IgD-negative memory B cell (primary cell): Measurements from ENCODE around the gene TPI1. TPM values are rescaled to one million over a fixed set of nuclear protein-coding genes. Genes with fewer than 3 reads are reported as not detected.
A peak's percentile ranks its signal among the peaks of the same experiment; 100 is the strongest.
"Not testable (repeated sequence)": the region's sequence is repeated elsewhere in the genome, so short reads cannot be mapped to it uniquely, and the experiment has no call there.

Source experiments
- H3K27ac Mint-ChIP-seq, 3 donors: one replicate each; pipeline ENCODE4 v1.8.0; 2020 to 2022; ENCODE audit warnings: mild to moderate bottlenecking in 3 of 3, mixed read lengths in 3 of 3, moderate library complexity in 1 of 3
- H3K27me3 Mint-ChIP-seq: one replicate; pipeline ENCODE4 v1.8.0; 2021; ENCODE audit warnings: mixed read lengths
- H3K36me3 Mint-ChIP-seq: one replicate; pipeline ENCODE4 v1.8.0; 2020; ENCODE audit warnings: mild to moderate bottlenecking, mixed read lengths
- H3K4me1 Mint-ChIP-seq, 3 donors: one replicate each; pipeline ENCODE4 v1.8.0; 2020 to 2022; ENCODE audit warnings: mixed read lengths in 3 of 3, mild to moderate bottlenecking in 1 of 3
- H3K4me3 Mint-ChIP-seq, 4 donors: one replicate each; pipeline ENCODE4 v1.8.0; 2020 to 2022; ENCODE audit warnings: mild to moderate bottlenecking in 4 of 4, mixed read lengths in 4 of 4, moderate library complexity in 3 of 4
- H3K9me3 Mint-ChIP-seq, 3 donors: one replicate each; pipeline ENCODE4 v1.8.0; 2020 to 2021; ENCODE audit warnings: mixed read lengths in 3 of 3, mild to moderate bottlenecking in 1 of 3
- polyA plus RNA-seq: library from polyadenylated mRNA; unstranded; fragments of 300-500 nt; fragmentation: Illumina TruSeq; gene quantifications from one replicate; pipeline ENCODE4 v1.2.3, GENCODE V29; 2021

The TPI1 gene
- polyA plus RNA-seq, 1 donor from 2014 or later: 490 TPM

DNA sequence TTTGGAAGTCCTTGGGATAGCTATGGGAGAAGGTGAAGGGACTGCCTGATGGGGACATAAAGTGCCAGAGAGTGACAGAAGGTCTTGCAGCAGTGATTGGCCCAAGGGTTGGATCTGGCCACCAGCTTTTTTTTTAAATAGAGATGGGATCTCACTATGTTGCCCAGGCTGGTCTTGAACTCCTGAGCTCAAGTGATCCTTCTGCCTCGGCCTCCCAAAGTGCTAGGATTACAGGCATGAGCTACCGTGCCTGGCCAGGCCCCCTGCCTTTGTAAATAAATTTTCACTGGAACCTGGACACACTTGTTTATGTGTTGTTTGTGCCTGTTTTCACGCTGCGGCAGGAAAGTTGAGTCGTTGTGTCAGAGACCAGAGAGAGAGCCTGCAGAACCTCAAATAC is 2.0 kb upstream of the TPI1 start:
- peak overlapping the region in 2 of 3 donors; percentile 26 to 39 for H3K27ac Mint-ChIP-seq
- not testable (repeated sequence) for H3K27me3 Mint-ChIP-seq, H3K9me3 Mint-ChIP-seq, H3K36me3 Mint-ChIP-seq
- H3K4me3 Mint-ChIP-seq: peak overlapping the region in 3 of 4 donors; percentile 12 to 77 (median 64)
- H3K4me1 Mint-ChIP-seq: peaks cover 14 to 17% (median 15%) of the 10 kb centered on the region in 3 donors

DNA sequence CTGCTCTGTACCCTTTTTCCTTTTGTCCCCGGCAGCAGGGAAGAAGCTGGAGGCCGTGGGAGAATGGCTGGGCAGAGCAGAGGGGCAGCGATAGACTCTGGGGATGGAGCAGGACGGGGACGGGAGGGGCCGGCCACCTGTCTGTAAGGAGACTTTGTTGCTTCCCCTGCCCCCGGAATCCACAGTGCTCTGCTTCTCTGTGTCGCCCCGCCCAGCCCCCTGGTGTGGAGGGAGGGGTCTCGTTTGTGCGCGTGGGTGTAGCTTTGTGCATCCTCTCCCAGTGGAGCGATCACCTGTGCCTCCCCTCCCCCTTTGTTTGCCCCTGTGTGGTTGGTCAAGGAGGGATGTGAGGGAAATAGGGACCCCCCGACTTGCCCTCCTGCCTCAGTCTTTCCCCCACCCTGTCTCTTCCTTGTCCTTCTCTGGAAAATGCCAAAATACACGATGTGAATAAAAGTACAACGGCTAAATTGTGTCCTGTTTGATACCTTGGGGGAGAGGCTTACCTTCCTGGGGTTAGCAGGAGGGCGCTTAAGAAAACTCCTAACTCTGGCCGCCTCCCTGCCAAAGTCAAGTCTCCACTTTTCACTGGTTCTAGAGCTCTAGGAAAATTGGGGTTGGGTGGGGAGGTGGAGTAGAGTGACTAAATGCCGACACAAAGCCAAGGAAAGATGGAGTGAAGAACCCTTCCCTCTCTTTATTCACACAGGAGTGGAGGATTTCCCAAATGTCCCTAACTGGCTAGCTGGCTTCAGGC is 990 bp upstream of the TPI1 start:
- Mint-ChIP-seq H3K4me3 (peak overlapping the region; percentile 93 to 98 (median 94)), H3K27ac (peak overlapping the region in 2 of 3 donors; percentile 8 to 79), H3K4me1 (peaks cover 14 to 24% (median 24%) of the 10 kb centered on the region in 3 donors), H3K36me3 (no peaks in the 10 kb centered on the region), H3K9me3 (no peaks in the 10 kb centered on the region), H3K27me3 (no peaks in the 10 kb centered on the region)

DNA sequence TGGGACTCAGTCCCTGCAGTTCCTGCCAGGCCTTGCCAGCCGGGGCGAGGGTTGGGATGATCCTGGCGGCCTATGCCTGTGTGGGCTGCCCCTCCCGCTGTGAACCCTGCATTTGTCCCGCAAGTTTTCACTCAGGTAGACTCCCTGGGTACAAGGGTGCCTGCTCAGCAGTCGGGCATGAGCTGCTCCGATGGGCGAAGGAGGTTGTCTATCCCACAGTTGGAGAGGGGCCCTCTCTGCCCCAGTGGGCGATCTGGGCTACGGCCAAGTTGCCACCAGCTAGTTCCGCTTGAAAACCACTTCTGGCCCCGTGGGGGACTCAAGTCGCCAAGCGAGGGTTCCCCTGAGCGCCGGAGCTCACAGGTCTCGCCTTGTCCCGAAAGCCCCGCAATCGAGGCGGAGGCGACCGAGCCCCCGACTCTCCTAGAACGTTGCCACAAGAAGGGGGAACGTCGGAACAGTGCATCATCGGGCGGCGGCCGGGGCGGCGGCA is 365 bp upstream of the TPI1 start:
- no peaks in the 10 kb centered on the region for H3K36me3 Mint-ChIP-seq
- H3K27ac Mint-ChIP-seq: peak overlapping the region; percentile 8 to 79 (median 78)
- no peaks in the 10 kb centered on the region for H3K27me3 Mint-ChIP-seq
- H3K9me3 Mint-ChIP-seq: no peaks in the 10 kb centered on the region
- peaks cover 18 to 29% (median 27%) of the 10 kb centered on the region in 3 donors for H3K4me1 Mint-ChIP-seq
- H3K4me3 Mint-ChIP-seq: peak overlapping the region; percentile 93 to 98 (median 94)

DNA sequence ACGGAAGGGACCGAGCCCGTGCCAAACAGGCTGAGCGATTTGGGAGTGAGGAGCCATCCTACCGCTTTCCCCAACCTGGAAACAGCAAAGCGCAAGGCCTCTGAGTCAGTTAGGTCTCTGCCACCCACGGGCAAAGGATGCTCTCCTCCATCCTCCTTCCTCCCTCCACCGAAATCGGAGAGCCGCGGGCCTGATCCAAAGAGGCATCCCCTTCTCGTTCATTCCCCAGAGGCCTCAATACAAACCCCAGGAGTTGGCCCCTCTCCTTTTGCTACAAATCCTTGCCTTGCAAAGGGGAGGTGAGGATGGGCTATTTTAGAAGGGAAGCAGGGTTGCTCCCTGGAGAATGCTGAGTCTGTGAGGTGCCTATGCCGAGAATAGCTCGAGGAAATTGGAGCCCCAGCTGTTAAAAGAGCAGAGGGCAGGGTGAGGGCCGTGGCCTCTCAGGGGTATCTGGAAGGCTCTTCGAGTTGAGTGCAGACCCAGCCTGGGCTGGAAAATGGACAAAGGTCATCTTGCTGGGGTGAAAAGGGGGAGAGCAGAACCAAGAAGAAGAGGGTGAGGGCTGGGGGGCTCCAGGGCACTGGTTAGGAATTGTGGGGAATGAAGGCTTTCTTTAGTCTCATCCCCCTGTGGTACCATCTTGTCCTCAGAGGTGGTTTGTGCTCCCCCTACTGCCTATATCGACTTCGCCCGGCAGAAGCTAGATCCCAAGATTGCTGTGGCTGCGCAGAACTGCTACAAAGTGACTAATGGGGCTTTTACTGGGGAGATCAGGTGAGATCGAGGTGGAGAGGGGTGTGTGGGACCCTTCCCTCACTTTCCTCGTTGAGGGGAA is 1.1 kb downstream of the TPI1 start:
- H3K27ac Mint-ChIP-seq: peak overlapping the region; percentile 83 to 98 (median 84)
- no peaks in the 10 kb centered on the region for H3K27me3 Mint-ChIP-seq
- peaks cover 23 to 33% (median 33%) of the 10 kb centered on the region in 3 donors for H3K4me1 Mint-ChIP-seq
- H3K36me3 Mint-ChIP-seq: peaks cover 1% of the 10 kb centered on the region
- peak overlapping the region; percentile 91 to 98 (median 94) for H3K4me3 Mint-ChIP-seq
- H3K9me3 Mint-ChIP-seq: no peaks in the 10 kb centered on the region

DNA sequence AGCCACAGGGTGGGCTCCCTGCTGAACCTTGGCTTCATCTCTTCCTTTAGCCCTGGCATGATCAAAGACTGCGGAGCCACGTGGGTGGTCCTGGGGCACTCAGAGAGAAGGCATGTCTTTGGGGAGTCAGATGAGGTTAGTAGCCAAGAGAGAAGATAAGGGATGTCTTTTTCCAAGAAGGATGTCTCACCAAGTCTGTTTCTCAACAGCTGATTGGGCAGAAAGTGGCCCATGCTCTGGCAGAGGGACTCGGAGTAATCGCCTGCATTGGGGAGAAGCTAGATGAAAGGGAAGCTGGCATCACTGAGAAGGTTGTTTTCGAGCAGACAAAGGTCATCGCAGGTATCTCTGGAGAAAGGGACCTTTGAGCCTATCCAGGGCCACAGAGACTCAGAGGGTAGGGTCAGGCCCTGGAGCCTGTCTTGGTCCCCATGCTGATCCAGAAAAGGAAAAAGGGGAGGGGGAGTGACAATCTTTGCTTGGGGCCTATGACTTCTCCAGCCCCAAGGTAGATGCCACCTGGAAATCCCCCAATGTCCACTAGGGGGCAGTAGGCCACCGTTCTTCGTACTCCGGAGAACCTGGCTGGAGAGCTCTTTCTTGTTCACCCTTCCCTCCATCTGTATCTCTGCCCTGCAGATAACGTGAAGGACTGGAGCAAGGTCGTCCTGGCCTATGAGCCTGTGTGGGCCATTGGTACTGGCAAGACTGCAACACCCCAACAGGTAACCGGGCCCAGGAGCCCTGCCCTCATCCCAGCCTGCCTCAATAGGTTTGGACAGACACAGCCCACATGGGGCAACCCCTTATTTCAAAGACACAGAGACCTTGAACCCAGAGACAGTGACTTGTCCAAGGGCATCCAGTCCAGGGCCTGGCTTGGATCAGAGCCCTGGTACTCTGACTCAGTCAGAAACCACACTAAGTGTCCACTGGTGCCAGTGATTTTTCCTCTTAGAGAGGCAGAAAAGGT is 2.0 kb downstream of the TPI1 start:
- Mint-ChIP-seq H3K27ac (peak overlapping the region; percentile 46 to 98 (median 84)), H3K36me3 (peaks cover 1% of the 10 kb centered on the region), H3K27me3 (no peaks in the 10 kb centered on the region), H3K9me3 (no peaks in the 10 kb centered on the region), H3K4me3 (peak overlapping the region; percentile 79 to 98 (median 94)), H3K4me1 (peaks cover 23 to 39% (median 36%) of the 10 kb centered on the region in 3 donors)

DNA sequence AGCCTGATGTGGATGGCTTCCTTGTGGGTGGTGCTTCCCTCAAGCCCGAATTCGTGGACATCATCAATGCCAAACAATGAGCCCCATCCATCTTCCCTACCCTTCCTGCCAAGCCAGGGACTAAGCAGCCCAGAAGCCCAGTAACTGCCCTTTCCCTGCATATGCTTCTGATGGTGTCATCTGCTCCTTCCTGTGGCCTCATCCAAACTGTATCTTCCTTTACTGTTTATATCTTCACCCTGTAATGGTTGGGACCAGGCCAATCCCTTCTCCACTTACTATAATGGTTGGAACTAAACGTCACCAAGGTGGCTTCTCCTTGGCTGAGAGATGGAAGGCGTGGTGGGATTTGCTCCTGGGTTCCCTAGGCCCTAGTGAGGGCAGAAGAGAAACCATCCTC is 3.0 kb downstream of the TPI1 start:
- H3K27me3 Mint-ChIP-seq, H3K9me3 Mint-ChIP-seq, H3K36me3 Mint-ChIP-seq: not testable (repeated sequence)
- Mint-ChIP-seq H3K27ac (peak overlapping the region in 2 of 3 donors; percentile 23 to 80), H3K4me1 (peaks cover 23 to 39% (median 36%) of the 10 kb centered on the region in 3 donors), H3K4me3 (peak overlapping the region in 1 of 4 donors; percentile 98)

DNA sequence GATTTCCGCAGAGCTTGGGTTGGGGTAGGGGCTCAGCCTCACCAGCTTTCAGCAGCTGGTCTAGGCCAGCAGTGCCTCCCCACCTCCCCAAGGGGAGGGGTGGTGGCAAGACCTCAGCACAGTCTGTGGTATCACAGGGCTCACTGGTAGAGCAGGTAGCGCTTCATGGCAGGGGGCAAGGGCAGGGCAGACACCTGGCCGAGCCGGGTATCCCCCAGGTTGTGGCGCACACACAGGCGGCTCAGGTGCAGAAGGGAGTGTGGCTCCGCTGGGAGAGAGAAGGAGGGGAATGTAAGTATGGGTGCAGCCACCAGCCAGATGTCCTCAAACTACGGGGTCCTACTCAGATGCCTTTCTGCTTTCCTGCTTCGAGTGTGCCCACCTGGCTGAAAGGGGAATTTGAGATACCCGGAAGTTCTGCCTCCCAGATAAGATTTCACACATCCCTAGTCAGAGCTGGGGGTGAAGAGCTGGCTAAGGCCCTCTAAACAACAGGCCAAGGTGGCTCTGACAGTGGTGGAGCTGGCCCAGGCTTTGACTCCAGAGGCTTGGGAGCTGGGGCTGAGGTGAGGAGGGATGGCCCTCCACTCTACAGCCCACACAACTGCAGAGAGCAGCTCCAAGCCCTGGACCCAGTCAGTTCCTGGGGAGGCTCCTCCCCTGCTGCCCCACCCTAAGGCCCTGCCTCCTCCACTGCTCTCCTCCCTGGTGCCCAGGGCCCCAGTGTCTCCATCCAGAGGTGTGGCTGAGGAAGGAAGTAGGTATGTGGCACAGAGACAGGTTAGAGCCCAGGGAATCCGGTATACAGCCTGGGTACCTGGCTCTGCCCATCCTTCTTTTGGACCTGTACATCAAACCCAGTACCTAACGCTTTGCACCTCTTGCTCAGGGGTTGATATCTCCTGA is 4.0 kb downstream of the TPI1 start:
- peak overlapping the region; percentile 88 to 98 (median 95) for H3K4me3 Mint-ChIP-seq
- H3K27ac Mint-ChIP-seq: peak overlapping the region; percentile 67 to 78 (median 68)
- H3K9me3 Mint-ChIP-seq: no peaks in the 10 kb centered on the region
- H3K36me3 Mint-ChIP-seq: peaks cover 1% of the 10 kb centered on the region
- peaks cover 23 to 39% (median 38%) of the 10 kb centered on the region in 3 donors for H3K4me1 Mint-ChIP-seq
- no peaks in the 10 kb centered on the region for H3K27me3 Mint-ChIP-seq

DNA sequence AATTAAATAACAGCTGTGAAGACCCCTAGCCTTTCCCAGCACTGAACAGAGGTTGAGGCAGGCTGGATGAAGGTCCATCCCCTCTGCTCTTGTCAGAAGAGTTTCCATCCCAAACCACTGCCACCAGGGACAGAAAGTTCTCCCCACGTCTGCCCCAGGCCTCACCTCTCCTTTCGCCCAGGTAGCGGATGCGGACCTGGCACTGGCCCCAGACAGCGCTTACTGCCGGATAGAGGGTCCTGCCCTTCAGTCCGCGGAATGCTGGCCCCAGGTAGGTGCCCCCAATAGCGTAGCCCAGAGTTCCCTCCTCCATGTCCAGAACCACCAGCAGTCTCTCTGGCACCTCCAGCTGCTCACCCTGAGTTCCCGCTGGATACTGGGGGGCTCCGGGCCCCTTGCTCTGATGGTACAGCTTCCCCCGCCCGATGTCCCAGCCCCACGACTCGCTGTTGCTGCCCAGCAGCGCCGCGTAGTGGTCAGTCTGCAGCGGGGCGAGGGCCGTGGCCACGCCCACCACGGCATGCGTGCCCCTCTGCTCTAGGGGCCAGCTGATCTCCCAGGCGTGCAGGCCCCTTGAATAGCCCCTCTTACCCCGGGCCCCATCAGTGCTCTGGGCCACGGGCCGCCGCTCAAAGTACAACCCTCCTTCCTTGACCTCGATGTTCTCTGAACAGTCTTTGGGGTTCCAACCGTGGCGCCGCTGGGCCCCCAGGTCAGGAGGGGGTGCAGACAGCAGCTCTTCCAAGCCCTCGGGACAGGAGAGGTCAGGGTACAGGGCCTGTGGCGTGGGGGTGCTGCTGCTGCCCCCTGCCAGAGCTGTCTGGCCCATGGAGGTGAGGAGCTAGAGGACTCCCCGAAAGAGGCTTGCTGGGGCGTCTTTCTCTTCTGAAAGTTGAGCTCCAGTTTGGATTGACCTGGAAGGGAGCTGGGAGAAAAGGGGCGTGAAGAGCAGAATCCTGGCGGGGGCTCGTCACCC is 5.0 kb downstream of the TPI1 start:
- no peaks in the 10 kb centered on the region for H3K9me3 Mint-ChIP-seq
- H3K27ac Mint-ChIP-seq: peak overlapping the region; percentile 68 to 86 (median 85)
- H3K4me3 Mint-ChIP-seq: peak overlapping the region; percentile 88 to 98 (median 95)
- no peaks in the 10 kb centered on the region for H3K27me3 Mint-ChIP-seq
- peaks cover 1% of the 10 kb centered on the region for H3K36me3 Mint-ChIP-seq
- H3K4me1 Mint-ChIP-seq: peaks cover 23 to 39% (median 35%) of the 10 kb centered on the region in 3 donors

DNA sequence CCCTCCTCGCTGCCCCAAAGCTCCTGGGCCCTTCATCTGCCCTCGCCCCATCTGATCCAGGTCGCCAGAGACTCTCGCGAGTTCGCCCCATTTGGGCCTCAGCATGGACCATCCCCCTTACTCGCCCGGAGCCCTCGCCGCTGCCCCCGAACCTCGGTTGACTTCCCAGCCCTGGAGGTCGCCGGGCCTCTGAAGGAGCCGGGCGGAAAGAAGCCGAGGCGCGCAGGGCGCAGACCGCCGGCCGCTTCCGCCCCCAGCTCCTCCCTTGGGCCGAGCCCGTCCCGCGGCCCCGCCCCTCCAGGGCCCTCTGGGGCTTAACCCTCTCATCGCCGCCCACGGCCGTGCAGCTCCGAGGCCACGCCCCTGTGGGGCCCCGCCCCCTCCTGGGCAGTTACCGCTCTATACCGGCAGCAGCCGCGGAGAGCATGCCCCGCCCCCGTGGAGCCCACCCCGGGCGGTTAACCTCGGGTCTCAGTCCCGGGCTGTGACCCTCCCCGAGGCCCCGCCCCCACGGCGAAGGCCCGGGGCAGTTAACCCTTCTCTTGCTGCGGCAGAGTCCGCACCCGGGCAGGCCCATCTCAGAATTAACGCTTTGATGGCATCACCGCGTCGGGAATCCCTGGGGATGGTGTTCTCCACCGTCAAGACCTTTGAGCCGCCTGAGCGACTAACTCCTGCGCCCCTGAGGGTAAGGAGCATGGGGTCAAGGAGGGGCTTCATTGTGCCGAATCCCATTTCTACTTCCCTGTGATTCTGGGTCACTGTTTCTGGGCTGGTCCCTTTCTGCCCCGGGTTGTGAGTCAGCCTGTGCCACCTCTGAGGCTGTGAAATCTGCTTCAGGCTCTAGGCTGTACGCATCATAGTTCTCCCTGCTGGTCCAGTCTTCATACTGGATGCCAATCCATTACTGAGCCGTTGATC is 6.0 kb downstream of the TPI1 start, which contains the start of gene SPSB2:
SPSB2 (minus strand) TSS at position 210 of the 921 bp plus-strand sequence. CDS start 402 bp downstream, outside the sequence.
- Mint-ChIP-seq H3K4me3 (peak within 1 kb of the TSS; percentile 88 to 98 (median 95)), H3K27me3 (no peaks in the 10 kb centered on the region), H3K27ac (peak within 1 kb of the TSS; percentile 68 to 86 (median 85)), H3K36me3 (peaks cover 1% of the 10 kb centered on the region), H3K4me1 (peaks cover 22 to 38% (median 34%) of the 10 kb centered on the region in 3 donors), H3K9me3 (no peaks in the 10 kb centered on the region)

DNA sequence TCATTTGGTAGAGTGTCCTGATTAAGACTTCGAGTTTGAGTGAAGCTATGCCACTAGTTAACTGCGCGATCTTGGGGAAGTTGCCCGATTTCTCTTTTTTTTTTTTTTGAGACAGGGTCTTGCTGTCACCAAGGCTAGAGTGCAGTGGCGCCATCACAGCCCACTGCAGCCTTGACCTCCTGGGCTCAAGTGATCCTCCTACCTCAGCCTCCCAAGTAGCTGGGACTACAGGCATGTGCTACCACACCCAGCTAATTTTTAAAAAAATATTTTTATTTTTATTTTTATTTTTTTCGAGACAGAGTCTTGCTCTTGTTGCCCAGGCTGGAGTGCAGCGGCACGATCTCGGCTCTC is 6.7 kb downstream of the TPI1 start:
- H3K36me3 Mint-ChIP-seq, H3K9me3 Mint-ChIP-seq, H3K27me3 Mint-ChIP-seq: not testable (repeated sequence)
- peak overlapping the region; percentile 88 to 98 (median 95) for H3K4me3 Mint-ChIP-seq
- peaks cover 15 to 32% (median 28%) of the 10 kb centered on the region in 3 donors for H3K4me1 Mint-ChIP-seq
- H3K27ac Mint-ChIP-seq: peak overlapping the region; percentile 16 to 68 (median 31)

DNA sequence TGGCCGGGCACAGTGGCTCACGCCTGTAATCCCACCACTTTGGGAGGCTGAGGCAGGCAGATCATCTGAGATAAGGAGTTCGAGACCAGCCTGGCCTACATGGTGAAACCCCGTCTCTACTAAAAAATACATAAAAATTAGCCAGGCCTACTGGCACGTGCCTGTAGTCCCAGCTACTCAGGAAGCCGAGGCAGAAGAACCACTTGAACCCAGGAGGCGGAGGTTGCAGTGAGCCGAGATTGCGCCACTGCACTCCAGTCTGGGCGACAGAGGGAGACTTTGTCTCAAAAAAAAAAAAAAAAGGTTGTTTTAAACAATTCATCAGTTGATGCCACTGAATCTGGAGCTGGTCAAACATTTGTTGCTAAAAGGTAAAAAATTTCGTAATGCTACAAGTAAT is 12.5 kb downstream of the TPI1 start:
- H3K36me3 Mint-ChIP-seq, H3K4me3 Mint-ChIP-seq, H3K4me1 Mint-ChIP-seq, H3K9me3 Mint-ChIP-seq, H3K27ac Mint-ChIP-seq, H3K27me3 Mint-ChIP-seq: not testable (repeated sequence)

DNA sequence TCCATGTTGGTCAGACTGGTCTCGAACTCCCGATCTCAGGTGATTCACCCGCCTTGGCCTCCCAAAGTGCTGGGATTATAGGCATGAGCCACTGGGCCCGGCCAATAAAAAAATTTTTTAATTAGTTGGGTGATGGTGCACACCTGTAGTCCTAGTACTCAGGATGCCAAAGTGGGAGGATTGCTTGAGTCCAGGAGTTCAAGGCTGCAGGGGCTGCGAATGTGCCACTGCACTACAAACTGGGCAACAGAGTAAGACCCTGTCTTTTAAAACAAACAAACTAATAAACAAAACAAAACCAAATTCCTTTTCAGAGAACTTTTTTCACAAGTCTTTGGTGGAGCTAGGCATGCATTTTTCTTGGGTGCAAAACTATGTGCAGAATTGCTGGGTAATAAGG is 15.9 kb downstream of the TPI1 start:
- Mint-ChIP-seq H3K9me3 (no peaks in the 10 kb centered on the region), H3K27ac (no peak overlapping the region), H3K4me1 (no peaks in the 10 kb centered on the region), H3K27me3 (no peaks in the 10 kb centered on the region), H3K36me3 (peaks cover 2% of the 10 kb centered on the region), H3K4me3 (no peak overlapping the region)
